AG04450 (cell line): ENCODE results near the gene STXBP5L. TPM values are rescaled to one million over a fixed set of nuclear protein-coding genes. Genes with fewer than 3 reads are reported as not detected.
"Not testable (repeated sequence)": the region's sequence is repeated elsewhere in the genome, so short reads cannot be mapped to it uniquely, and the experiment has no call there.

ENCODE experiments used
- CTCF ChIA-PET: fragments of 300-600, 350-600 bp; formaldehyde crosslinking; extraction: SDS; loops from one replicate; lab custom pipeline; 2022; ENCODE audit warnings: antibody characterized with exemption, inconsistent platforms; lab: Charles Lee
- POLR2A ChIA-PET: fragments of 350-600 bp; formaldehyde crosslinking; extraction: SDS; loops from one replicate; lab custom pipeline; 2021; ENCODE audit warnings: antibody characterized with exemption, inconsistent platforms; lab: Yijun Ruan, JAX
- DNase-seq: peaks from one replicate; pipeline ENCODE4 v3.0.0-alpha.2; 2011; ENCODE audit warnings: low read depth, low spot score
- H3K27ac ChIP-seq: one replicate; pipeline ENCODE4 v1.5.1; 2012; ENCODE audit warnings: low read depth, low read length, control low read depth
- H3K27me3 ChIP-seq: one replicate; pipeline ENCODE4 v1.6.0; 2012; ENCODE audit warnings: low read length; ENCODE audit not compliant: control insufficient read depth, insufficient read depth
- H3K4me3 ChIP-seq: 2 replicates; pipeline ENCODE4 v1.5.1; 2011; ENCODE audit warnings: mild to moderate bottlenecking, low read depth, low read length, control low read depth
- H3K9me3 ChIP-seq: 2 replicates; pipeline ENCODE4 v1.5.1; 2012; ENCODE audit warnings: low read length; ENCODE audit not compliant: control insufficient read depth, insufficient read depth
- CTCF ChIP-seq: IDR thresholded peaks from 2 replicates; pipeline ENCODE4 v1.5.1; 2011; ENCODE audit warnings: low read depth, low read length, control low read depth, inconsistent platforms
- polyA plus RNA-seq: library from polyadenylated mRNA; depleted of rRNA; stranded (reverse); fragments of >200 nt; gene quantifications from 2 replicates; pipeline ENCODE4 v1.2.3, GENCODE V29; 2011

The STXBP5L gene
- polyA plus RNA-seq, 1 experiment: not detected

GRCh38 chr3:121155028-121155427, 247.0 kb downstream of the STXBP5L start:
- CTCF ChIA-PET: no interaction called here
- POLR2A ChIA-PET: no interaction called here
- DNase-seq: no peak
- H3K9me3 ChIP-seq: no peaks in the 10 kb centered on the region
- H3K27ac ChIP-seq: no peak overlapping the region
- no peak for TF ChIP-seq CTCF
- H3K27me3 ChIP-seq: no peaks in the 10 kb centered on the region
- H3K4me3 ChIP-seq: no peak overlapping the region

GRCh38 chr3:121165397-121165837, 257.4 kb downstream of the STXBP5L start:
- Histone ChIP-seq H3K27me3 (no peaks in the 10 kb centered on the region), H3K4me3 (no peak overlapping the region), H3K27ac (no peak overlapping the region), H3K9me3 (peaks cover 7% of the 10 kb centered on the region; the same call in 1 of the 2 replicates)
- no peak for TF ChIP-seq CTCF
- DNase-seq: no peak
- ChIA-PET POLR2A (no interaction called here), CTCF (no interaction called here)

DNA sequence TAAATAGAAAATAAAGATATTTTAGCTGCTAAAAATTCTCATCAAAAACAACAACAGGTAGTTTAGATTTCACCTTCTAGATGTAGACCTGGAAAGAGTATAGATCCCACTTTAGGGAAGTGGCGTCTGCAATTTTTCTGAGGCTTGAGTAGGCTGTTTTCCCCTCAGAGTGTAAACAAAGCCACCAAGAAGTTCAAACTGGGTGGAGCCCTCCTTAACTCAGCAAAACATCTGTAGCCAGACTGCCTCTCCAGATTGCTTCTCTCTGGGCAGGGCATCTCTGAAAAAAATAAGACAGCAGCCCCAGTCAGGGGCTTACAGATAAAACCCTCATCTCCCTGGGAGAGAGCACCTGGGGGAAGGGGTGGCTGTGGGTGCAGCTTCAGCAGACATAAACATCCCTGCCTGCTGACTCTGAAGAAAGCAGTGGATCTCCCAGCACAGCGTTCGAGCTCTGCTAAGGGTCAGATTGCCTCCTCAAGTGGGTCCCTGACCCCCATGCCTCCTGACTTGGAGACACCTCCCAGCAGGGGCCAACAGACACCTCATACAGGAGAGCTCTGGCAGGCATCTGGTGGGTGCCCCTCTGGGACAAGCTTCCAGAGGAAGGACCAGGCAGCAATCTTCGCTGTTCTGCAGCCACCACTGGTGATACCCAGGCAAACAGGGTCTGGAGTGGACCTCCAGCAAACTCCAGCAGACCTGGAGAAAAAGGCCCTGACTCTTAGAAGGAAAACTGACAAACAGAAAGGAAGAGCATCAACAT, 259.6 kb downstream of the STXBP5L start:
- Histone ChIP-seq H3K4me3 (no peak overlapping the region), H3K27me3 (no peaks in the 10 kb centered on the region), H3K27ac (no peak overlapping the region), H3K9me3 (peaks cover 7% of the 10 kb centered on the region; the same call in 1 of the 2 replicates)
- POLR2A ChIA-PET: no interaction called here
- CTCF ChIA-PET: no interaction called here
- no peak for TF ChIP-seq CTCF
- no peak for DNase-seq

DNA sequence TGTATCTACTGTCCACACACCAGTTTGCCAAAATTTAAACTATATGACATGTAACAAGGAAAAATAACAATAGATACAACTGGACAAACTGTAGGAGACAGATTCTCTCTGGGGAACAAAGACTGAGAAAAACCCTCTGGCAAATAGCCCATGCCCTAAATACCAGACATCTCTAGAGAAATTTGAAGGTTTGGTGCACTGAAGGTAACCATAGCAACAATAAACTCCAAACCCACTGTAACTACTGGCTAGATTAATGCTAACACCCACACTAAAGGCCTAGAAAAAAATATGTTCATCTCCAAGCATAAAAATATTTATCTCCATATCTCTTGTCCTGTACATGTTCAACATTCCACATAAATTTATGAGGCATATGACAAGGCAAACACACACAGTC, 267.1 kb downstream of the STXBP5L start:
- Histone ChIP-seq H3K4me3 (no peak overlapping the region), H3K27me3 (no peaks in the 10 kb centered on the region), H3K27ac (no peak overlapping the region), H3K9me3 (peaks cover 4% of the 10 kb centered on the region; the same call in 1 of the 2 replicates)
- POLR2A ChIA-PET: no interaction called here
- no peak for DNase-seq
- CTCF ChIA-PET: interaction anchor here (1.0 kb wide), 1 partner anchor 137 kb away, joined by 4 read pairs; no protein-coding TSS in a partner anchor
- no peak for TF ChIP-seq CTCF

DNA sequence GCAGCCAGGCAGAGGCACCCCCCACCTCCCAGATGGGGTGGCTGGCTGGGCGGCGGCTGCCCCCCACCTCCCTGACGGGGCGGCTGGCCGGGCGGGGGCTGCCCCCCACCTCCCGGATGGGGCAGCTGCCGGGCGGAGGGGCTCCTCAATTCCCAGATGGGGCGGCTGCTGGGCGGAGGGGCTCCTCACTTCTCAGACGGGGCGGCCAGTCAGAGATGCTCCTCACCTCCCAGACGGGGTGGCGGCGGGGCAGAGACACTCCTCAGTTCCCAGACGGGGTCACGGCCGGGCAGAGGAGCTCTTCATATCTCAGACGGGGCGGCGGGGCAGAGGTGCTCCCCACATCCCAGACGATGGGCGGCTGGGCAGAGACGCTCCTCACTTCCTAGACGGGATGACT, 282.6 kb downstream of the STXBP5L start:
- H3K4me3 ChIP-seq, H3K27me3 ChIP-seq, CTCF ChIA-PET, H3K27ac ChIP-seq, H3K9me3 ChIP-seq, POLR2A ChIA-PET, DNase-seq: not testable (repeated sequence)
